CD4-positive, alpha-beta T cell treated with Interleukin-4 for 4 hours (primary cell): Measurements from ENCODE around the gene NMNAT2.
"Not testable (repeated sequence)": the region's sequence is repeated elsewhere in the genome, so short reads cannot be mapped to it uniquely, and the experiment has no call there.

Source experiments
- DNase-seq: peaks from one replicate; pipeline ENCODE4 v3.0.0-alpha.2; 2020

NMNAT2 gene

DNA sequence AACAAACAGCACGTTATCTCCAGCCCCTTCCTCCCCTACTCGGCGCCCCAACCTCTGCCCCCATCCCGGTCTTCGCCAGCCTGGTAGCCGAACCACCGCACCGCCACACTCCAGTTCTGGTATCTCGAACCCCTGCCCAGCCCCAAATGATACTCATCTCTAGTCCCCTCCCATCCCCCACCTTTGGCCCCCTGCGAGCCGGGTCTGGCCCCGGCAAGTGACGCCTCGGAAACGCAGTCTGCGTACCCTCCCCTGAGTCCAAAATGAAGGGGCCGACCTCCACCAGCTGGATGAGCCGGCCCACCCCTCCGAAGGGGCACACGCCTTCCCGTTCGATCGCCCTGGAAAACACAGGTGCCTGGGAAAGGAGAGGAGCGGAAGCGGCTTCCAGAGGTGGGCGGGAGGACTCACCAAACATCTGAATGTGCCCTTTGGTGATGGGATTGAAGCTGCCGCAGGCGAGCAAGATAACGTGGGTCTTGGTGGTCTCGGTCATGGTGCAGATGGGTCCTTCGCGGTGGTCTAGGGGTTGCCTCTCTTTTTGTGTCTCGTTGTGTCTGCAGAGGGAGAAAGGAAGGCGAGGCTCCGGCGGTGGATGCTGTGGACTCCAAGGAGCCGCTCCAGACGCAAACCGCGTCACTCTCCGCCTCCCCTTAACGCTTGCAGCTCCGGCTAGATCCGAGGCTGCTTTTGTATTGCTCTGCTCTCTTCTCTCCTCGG is at the start of gene NMNAT2:
NMNAT2 (minus strand) TSS at position 609 of the 720 bp plus-strand sequence; CDS start at position 496, 113 bp downstream.
- DNase-seq: no peak

DNA sequence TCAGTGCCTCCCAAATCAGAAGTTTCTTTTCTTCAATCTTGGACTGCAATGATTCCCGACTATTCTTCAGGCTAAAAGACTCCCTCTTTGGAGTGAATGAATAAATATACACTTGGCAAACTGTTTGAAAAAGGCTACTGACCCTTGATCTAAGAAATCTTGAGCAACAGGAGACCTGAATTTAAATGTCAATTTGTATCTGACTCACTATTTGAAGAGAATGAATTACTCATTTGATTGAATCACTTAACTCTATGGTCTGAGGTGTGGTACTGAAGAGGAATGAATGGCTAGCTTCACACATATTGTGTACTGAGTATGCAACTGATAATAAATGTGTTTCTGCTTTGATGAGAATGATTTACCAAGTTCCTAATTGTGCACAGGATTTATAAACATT is 49.5 kb upstream of the NMNAT2 start:
- DNase-seq: no peak

DNA sequence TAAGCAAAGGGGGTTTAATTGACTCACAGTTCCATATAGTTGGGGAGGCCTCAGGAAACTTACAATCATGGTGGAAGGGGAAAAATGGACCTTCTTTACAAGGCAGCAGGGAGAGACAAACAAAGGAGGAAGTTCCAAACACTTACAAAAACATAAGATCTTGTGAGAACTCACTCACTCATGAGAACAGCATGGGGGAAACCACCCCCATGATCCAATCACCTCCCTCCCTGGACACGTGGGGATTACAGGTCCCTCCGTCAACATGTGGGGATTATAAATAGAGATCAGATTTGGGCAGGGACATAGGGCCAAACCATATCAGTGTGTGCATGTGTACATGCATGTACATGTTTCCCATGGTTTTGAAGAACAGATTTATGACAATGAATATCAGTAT is 48.6 kb upstream of the NMNAT2 start:
- no peak for DNase-seq

DNA sequence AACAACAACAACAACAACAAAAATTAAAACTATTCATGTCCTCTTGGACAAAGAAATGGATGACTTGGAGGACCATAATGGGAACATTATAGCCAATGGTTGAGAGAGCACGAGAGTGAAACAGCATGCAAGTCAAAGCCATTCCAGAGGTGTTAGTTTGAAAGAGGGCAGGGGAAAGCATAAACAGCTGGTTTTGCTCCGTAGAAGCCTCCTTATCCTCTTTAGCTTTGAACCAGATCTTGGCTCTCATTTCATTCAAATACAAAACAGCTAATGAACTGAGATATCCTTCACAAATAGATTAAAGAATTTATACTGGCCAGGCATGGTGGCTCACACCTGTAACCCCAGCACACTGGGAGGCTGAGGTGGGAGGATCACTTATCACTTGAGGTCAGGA is 45.4 kb upstream of the NMNAT2 start:
- no peak for DNase-seq

DNA sequence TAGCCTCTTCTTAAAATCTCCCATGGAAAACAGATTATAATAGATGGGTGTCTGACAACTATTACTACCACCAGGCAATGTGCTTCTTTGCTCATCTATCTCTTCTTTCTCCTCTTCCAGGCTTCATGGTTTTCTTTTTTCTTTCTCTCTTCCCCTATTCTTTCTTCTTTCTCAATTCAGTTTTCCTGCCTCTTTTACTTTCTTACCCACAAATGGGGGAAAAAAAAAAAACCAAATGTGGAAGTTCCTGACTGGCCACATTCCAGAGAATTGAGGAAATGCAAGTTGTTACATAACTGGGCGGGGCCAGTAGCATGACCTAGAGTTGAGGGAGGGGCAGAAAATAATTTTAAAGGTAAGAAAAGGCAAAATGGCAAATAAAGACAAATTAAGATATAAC is 43.2 kb upstream of the NMNAT2 start:
- no peak for DNase-seq

DNA sequence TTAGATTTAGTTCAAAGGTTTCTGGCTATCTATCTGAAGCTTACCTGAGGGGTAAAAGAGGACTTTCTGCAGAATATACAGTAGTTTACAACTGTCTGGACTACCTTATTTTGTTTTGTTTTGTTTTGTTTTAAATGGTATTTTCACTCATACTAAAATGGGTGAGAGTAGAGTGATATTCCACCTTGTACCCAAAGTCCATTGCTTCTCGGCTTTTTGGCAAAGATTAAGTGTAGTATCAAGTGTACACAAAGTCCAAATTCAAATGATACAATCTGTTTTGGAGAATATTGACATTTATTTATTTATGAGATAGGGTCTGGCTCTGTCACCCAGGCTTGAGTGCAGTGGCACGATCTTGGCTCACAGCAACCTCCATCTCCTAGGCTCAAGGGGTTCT is 42.4 kb upstream of the NMNAT2 start:
- no peak for DNase-seq

DNA sequence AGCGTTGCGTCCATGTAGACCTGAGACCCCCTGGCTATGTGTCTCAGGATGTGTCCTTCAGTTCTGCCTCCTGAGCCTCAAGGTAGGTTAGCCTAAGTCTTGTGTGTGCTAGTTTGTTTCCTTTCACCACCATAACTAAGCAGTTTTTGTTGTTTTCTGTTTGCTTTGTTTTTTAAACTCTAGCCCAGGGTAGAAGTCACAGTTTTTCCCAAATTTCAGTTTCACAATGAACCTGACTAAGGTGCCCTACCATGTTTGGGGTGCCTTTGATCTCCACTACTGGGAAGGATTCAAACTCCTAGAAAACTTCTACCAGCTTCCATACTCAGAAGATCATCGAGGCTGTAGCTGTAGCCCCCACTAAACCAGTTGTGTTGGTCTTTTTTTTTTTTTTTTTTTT is 39.3 kb upstream of the NMNAT2 start:
- DNase-seq: no peak

DNA sequence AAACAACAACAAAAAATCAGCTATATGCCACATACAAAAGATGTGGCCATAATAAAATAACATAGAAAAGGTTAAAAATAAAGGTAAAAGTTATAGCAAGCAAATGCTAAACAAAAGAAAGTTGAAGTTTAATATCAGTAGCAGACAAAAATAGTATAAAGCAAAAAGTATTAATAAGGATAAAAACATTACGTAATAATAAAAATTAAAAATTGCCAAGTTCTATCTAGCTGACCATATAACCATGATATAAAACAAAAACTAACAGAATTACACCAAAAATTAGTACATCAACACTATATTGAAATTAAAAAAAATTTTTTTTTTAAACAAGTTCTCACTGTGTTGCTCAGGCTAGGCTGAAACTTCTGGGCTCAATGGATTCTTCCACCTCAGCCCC is 38.6 kb upstream of the NMNAT2 start:
- no peak for DNase-seq

DNA sequence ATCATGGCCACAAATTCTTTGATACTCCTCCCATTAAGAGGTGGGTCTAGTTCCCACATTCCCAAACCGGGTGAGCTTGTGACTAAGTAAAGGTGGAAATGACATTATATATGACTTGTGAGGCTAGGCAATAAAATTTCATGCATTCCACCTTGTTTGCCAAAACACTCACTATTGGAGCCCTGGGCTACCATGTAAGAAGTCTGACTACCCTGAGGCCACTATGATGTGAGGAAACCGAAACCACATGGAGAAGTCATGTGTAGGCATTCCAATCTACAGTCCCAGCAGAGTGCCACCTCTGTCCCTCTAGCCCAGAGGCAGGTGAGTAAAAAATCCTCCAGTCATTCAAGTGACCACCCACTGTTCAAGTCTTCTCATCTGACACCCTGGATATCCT is 36.2 kb upstream of the NMNAT2 start:
- DNase-seq: no peak

DNA sequence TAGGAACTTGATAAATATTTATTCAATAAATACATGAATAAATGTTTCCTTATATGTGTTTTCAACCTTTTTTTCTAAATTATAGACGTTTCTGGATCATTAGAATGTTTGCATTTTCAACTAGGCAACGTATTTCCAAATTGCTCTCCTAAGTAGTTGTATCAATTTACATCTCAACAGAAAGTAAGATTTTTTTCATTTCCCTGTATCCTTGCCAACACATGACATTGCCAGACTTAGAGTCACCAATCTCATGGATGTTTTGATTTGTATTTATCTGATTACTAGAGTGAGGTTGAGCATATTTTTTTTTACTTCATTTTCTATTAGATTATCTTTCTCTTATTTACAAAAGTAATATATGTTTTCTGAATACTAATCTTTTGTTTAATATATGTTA is 31.9 kb upstream of the NMNAT2 start:
- no peak for DNase-seq

DNA sequence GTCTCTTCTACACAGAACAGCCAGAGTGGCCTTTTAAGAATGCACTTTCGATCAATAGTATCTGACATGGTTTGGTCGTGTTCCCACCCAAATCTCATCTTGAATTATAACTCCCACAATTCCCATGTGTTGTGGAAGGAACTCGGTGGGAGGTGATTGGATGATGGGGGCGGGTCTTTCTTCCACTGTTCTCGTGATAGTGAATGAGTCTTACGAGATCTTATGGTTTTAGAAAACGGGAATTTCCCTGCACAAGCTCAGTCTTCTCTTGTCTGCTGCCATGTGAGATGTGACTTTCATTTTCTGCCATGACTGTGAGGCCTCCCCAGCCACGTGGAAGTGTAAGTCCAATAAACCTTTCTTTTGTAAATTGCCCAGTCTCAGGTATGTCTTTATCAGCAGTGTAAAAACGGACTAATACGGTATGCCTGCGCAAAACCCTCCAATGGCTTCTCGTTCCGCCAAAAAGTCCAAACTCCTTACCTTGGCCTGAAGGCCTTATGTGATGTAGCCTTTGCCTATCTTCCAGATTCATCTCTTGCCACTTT is 31.1 kb upstream of the NMNAT2 start:
- no peak for DNase-seq

DNA sequence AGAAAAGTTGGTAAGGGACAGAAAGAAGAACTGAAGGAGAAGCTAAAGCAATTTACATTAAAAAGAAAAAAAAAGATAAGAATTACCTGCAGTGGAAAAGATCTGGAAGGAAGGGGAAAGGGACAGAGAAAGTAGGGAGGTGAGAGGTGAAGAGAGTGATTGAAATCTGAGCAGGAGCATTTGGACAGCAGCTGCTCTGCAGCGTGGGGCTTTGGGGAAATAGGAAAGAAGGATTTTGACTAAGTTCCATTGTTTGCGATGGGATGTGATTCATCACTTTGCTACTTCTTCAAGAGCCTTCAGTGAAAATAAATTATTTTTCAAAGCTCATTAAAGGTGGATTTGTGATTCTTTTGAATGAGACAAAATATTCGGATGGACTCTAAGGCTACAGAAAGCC is 26.1 kb upstream of the NMNAT2 start:
- DNase-seq: no peak

DNA sequence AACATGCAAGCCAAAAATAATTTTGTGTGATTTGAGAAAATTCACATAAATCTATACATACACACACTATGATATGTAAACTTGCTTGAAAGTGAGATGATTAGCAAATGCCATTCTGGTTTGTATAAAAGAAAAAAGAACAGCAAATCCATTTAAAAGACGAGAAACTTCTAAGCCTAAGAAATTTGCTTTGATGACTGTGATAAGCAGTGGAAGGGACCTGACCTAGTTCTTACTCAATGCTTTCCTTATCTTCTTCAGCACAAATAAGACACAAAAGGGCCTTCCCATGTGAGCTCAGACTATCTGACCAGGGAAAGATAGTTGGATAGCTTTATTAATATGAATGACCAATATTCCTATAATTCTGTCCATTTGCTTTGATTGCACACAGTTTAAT is 25.3 kb upstream of the NMNAT2 start:
- no peak for DNase-seq

DNA sequence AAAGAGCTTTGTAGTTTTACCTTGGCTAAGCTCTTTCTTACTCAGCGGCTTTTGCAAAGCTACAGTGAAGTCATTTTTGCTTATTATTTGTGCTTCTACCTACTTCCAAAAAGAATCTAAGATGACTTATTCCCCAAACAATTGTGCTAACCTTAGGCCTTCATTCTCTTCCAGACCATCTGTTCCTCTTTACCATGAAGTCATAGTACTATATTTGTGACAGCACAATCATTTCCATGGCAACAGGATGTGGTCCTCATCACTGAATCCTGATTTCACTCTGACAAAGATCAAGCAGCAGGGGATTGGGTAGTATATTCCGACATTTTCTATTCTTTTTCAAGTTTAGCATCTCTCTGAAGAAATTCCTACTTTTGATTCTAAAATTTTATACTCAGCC is 24.8 kb upstream of the NMNAT2 start:
- no peak for DNase-seq

DNA sequence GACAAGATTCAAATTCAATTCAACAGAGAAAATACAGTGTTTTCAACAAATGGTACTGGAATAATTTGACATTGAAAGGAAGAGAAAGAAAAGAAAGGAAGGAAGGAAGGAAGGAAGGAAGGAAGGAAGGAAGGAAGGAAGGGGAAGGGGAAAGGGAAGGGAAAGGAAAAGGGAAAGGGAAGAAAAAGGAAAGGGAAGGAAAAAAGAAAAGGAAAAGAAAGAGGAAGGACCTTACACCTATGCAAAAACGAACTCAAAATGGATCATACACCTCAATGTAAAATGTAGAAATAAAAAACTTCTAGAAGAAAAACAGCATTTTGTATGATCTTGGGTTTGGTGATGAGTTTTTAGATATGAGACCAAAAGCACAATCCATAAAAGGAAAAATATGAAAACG is 19.9 kb upstream of the NMNAT2 start:
- no peak for DNase-seq

DNA sequence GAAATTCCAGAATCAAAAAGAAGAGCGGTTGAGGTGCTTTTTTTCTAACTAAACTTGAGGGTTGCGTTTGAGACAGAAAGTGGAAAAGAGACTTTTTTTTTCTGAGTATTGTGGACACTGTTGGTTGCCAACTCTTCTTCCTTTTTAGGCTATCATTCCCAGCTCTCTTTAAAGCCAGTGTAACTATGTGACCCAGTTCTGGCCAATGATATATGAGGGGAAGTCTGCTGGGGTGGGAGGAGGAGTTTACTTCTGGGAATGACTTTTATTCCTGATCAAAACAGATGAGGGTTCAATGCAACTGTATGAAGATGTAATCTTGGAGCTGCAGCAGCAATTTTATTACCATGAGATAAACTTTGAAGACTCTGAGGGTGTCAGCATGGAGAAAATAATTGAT is 17.3 kb upstream of the NMNAT2 start:
- DNase-seq: no peak

DNA sequence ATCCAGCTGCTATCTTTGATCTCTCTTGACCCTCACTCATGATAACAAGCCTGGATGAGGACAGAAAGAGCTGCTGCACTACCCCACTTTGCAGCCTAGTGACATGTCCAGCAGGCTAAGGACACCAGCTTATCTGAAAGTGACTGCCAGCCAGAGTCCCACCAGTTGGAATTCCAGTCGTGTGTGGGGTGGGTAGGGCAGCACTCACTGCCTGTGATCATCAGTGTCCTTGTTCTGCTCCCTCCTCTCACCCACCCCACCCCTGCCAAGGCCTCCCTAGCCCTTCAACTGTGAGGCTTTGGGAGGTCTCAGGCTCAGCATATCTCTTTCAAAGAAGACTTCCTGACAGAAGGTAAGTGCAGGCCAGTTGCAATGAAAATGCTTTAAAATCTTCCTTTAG is 15.5 kb upstream of the NMNAT2 start:
- DNase-seq: no peak

DNA sequence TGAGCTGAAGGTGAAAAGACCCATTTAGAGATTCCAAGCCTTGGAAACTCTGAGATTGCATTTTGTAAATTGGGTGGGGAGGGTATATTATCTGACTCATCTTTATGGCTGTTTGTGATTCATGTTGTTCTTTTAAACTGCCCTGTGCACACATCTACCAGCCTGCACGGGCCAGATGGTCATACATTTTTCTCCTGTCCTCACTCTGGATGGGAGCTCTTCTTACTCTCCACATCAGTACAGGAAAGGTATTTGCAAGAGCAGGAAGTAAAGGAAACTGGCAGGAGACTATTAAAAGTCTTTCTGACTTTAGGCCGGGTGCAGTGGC is 14.3 kb upstream of the NMNAT2 start:
- no peak for DNase-seq

DNA sequence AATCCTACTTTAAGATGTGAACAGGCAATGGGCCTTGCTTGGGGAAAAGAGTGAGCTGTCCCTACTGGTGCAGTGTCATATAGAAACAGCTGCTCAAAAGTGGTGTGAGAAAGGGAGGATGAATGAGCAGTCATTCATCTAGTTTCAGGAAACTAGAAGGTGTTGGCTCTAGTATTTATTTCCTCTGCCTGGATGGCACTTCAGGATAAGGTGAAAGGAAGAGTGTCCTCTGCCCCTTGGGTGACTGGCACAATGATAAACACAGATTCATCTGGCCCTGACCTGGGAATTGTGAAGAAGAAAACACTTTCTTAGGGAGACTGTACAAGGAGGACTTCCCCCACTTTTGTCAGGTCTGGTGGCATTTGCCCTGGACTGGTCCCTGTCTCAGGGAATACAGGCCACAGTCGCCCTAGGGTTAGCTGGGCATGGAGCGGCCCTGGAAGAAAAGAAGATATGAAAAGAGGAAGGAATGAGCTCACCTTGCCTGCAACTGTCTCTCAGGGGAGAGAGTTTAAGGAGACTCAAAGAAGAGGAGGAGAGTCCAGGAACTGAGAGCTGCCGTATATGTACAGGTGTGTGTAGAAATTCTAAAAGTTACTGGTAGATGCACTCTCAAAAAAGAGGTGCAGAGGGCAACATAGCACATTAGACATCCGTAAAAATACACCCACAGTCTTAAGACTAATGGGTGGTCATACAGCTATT is 13.8 kb upstream of the NMNAT2 start:
- DNase-seq: no peak

DNA sequence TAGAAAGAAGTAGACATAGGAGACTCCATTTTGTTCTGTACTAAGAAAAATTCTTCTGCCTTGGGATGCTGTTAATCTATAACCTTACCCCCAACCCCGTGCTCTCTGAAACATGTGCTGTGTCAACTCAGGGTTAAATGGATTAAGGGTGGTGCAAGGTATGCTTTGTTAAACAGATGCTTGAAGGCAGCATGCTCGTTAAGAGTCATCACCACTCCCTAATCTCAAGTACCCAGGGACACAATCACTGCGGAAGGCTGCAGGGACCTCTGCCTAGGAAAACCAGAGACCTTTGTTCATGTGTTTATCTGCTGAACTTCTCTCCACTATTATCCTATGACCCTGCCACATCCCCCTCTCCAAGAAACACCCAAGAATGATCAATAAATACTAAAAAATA is 9.4 kb upstream of the NMNAT2 start:
- DNase-seq: not testable (repeated sequence)

DNA sequence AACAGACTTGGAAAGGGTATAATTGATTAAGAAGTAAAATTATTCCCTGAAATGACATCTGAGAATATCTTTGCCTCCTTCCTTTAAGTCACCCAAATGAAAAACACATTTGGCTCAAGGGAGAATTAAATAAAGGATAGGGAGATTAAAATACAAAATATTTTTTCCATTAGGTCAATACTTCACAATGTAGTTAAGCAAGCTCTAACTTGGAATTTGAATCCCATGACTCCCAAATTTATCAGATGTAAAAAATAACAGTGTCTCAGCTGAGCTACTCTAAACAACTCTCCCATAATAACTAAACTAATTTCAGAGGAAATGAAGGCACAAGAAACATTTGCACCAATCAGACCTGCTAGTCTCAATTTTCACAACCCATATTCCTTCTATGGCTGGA is 6.5 kb upstream of the NMNAT2 start:
- DNase-seq: no peak

DNA sequence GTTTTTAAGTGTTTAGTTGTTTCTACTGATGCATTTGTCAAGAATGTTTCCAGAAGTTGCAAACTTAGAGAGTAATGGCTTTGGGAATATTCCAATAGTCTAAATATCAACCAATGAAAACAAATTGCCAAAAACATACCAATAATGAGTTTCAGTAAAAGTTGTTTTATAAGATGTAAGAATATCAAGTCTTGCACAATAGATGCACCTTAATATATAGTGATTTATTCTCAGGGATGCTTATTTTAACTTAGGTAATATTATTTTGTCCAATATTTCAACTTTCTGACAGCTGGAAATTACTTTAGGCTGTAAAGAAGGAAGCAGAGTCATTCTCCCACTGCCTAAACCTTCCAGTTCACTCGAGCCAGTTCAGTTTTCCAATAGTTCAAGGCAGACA is 5.4 kb upstream of the NMNAT2 start:
- no peak for DNase-seq

DNA sequence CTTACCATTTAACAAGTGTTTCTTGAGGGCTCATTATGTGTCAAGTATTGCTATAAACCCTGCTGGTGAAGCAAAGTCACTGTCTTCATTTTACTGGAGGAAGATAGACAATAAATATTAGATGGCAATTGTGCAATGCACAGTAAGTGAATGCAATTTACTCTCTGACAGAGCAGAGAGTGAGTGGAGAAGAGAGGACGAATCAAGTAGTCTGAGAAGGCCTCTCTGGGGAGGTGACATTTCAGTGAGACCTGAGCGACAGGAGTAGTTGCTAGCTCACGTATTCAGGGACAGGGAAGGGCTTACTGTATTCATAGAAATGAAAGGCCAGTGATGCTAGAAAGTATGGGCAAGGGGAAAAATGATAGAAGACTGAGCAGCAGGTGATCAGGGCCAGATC is 1.2 kb upstream of the NMNAT2 start:
- DNase-seq: no peak

DNA sequence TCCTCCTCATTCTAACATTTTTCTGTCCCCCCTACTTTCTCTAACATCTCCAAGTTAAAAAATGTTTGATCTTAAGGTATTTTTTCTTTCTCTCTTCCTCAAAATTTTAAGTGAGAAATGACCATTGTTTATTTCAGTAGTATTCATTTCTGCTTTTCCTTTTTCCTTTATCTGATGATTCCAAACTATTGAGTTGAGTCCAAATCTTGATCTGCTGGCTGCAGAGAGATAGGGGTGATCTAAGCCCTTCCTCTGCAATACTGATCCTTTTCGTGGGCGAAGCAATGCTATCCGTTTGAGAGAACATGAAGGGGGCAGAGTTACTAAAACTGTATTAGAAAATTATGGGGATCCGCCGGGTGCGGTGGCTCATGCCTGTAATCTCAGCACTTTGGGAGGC is 516 bp upstream of the NMNAT2 start:
- DNase-seq: no peak
